Neural cell (in vitro differentiated cells): ENCODE measurements around the gene DCTD. TPM values are rescaled to one million over a fixed set of nuclear protein-coding genes. Genes with fewer than 3 reads are reported as not detected.

Source experiments
- H2AFZ ChIP-seq: fragments of 200-600, 300-800 bp; sonication (generic), shearing (Covaris generic); 2 replicates; pipeline ENCODE4 v1.6.0; 2014; ENCODE audit warnings: low read depth, mild to moderate bottlenecking, antibody characterized with exemption, low read length, moderate library complexity
- H3F3A ChIP-seq: fragments of 200-600 bp; shearing (Covaris generic); 2 replicates; pipeline ENCODE4 v1.6.1; 2016; ENCODE audit warnings: mild to moderate bottlenecking, moderate library complexity, mixed read lengths, antibody characterized with exemption, low read length; ENCODE audit not compliant: insufficient read depth, poor library complexity, severe bottlenecking
- H3K27ac ChIP-seq: fragments of 200-600, 300-800 bp; sonication (generic), shearing (Covaris generic); 2 replicates; pipeline ENCODE4 v1.5.1; 2014; ENCODE audit warnings: mild to moderate bottlenecking, low read length, moderate library complexity
- H3K27me3 ChIP-seq: fragments of 300-800, 200-600 bp; sonication (generic), shearing (Covaris generic); 2 replicates; pipeline ENCODE4 v1.6.0; 2014; ENCODE audit warnings: mild to moderate bottlenecking, low read depth, low read length, moderate library complexity; ENCODE audit not compliant: insufficient read depth
- H3K36me3 ChIP-seq: fragments of 300-800, 200-600 bp; sonication (generic), shearing (Covaris generic); 2 replicates; pipeline ENCODE4 v1.5.1; 2014; ENCODE audit warnings: mild to moderate bottlenecking, antibody characterized with exemption, low read length, moderate library complexity; ENCODE audit not compliant: insufficient read depth
- H3K4me2 ChIP-seq: fragments of 300-800, 200-600 bp; sonication (generic), shearing (Covaris generic); 2 replicates; pipeline ENCODE4 v1.6.0; 2014; ENCODE audit warnings: mild to moderate bottlenecking, low read length
- H3K4me3 ChIP-seq: fragments of 300-800, 200-600 bp; sonication (generic), shearing (Covaris generic); 2 replicates; pipeline ENCODE4 v1.5.1; 2014; ENCODE audit warnings: mild to moderate bottlenecking, low read length, moderate library complexity
- H3K79me2 ChIP-seq: fragments of 200-600 bp; shearing (Covaris generic); replicated peaks from 2 replicates; pipeline ENCODE4 v1.6.0; 2014; ENCODE audit warnings: mild to moderate bottlenecking, low read length, moderate library complexity; ENCODE audit not compliant: insufficient read depth
- H3K9ac ChIP-seq: fragments of 300-800, 200-600 bp; sonication (generic), shearing (Covaris generic); 2 replicates; pipeline ENCODE4 v1.6.1; 2016; ENCODE audit warnings: mild to moderate bottlenecking, low read length, mixed read lengths
- H3K9me2 ChIP-seq: fragments of 200-600 bp; shearing (Covaris generic); 2 replicates; pipeline ENCODE4 v1.6.1; 2016; ENCODE audit warnings: mild to moderate bottlenecking, low read length, mixed read lengths; ENCODE audit not compliant: insufficient read depth
- H3K9me3 ChIP-seq: fragments of 200-600, 300-800 bp; sonication (generic), shearing (Covaris generic); 2 replicates; pipeline ENCODE4 v1.6.1; 2016; ENCODE audit warnings: mild to moderate bottlenecking, mixed run types, low read length, moderate library complexity, mixed read lengths
- H4K20me1 ChIP-seq: fragments of 200-600 bp; shearing (Covaris generic); 2 replicates; pipeline ENCODE4 v1.6.1; 2016; ENCODE audit warnings: mild to moderate bottlenecking, mixed run types; ENCODE audit not compliant: insufficient read depth
- EP300 ChIP-seq: fragments of 450-650 bp; conservative IDR thresholded peaks from 2 replicates; pipeline ENCODE4 v1.6.1; 2014; ENCODE audit warnings: antibody characterized with exemption, mild to moderate bottlenecking, moderate library complexity; ENCODE audit not compliant: poor library complexity, severe bottlenecking
- EZH2 ChIP-seq: fragments of 200-600, 300-800 bp; shearing (Covaris generic), sonication (generic); IDR thresholded peaks from 2 replicates; pipeline ENCODE4 v1.6.1; 2014; ENCODE audit warnings: antibody characterized with exemption, low read length, borderline replicate concordance, mild to moderate bottlenecking; ENCODE audit not compliant: insufficient read depth, poor library complexity, severe bottlenecking
- MXI1 ChIP-seq: fragments of 450-650 bp; conservative IDR thresholded peaks from 2 replicates; pipeline ENCODE4 v1.6.1; 2014; ENCODE audit warnings: antibody characterized with exemption, mild to moderate bottlenecking; ENCODE audit not compliant: poor library complexity, severe bottlenecking
- POLR2AphosphoS5 ChIP-seq: IDR thresholded peaks from 2 replicates; pipeline ENCODE4 v1.6.1; 2012
- RAD21 ChIP-seq: fragments of 450-650 bp; conservative IDR thresholded peaks from 2 replicates; pipeline ENCODE4 v1.6.1; 2014; ENCODE audit warnings: antibody characterized with exemption, mild to moderate bottlenecking, moderate library complexity
- SMC3 ChIP-seq: fragments of 450-650 bp; conservative IDR thresholded peaks from 2 replicates; pipeline ENCODE4 v1.6.1; 2014; ENCODE audit warnings: antibody characterized with exemption, mild to moderate bottlenecking, moderate library complexity; ENCODE audit not compliant: poor library complexity
- TAF1 ChIP-seq: IDR thresholded peaks from 2 replicates; pipeline ENCODE4 v1.6.1; 2012; ENCODE audit warnings: low read depth
- polyA plus RNA-seq: library from polyadenylated mRNA; depleted of rRNA; stranded (reverse); fragments of >200 nt; gene quantifications from 2 replicates; pipeline ENCODE4 v1.2.3, GENCODE V29; 2014
- TF ChIP-seq, protein P1 (sequence below): IDR thresholded peaks from 2 replicates; pipeline ENCODE4 v1.6.1; 2012; ENCODE audit warnings: borderline replicate concordance
- TF ChIP-seq, protein P2 (sequence below): fragments of 450-650 bp; IDR thresholded peaks from 2 replicates; pipeline ENCODE4 v1.5.1; 2014; ENCODE audit warnings: antibody characterized with exemption, mild to moderate bottlenecking, moderate library complexity; ENCODE audit not compliant: poor library complexity, severe bottlenecking

Gene DCTD
- polyA plus RNA-seq, 1 donor from 2014 or later = 26.4 TPM

DNA sequence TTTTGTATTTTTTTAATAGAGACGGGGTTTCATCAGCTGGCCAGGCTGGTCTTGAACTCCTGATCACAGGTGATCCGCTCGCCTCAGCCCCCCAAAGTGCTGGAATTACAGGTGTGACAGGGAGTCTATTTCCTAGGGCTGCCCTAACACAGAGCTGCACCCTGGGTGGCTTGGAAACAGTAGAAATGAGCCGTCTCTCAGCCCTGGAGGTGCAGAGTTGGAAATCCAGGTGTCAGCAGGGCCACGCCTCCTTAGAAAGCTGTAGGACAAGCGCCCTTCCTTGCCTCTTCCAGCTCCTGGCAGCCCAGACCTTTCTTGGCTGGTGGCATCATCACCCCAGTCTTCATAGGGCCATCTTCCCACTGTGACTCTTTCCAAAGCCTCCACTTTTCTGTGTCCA is 71.6 kb downstream of the DCTD start:
- Histone ChIP-seq H3K9me2 (no peaks in the 10 kb centered on the region), H3K36me3 (no peaks in the 10 kb centered on the region), H3K9ac (no peak overlapping the region), H2AFZ (no peak overlapping the region), H3F3A (no peaks in the 10 kb centered on the region), H4K20me1 (no peaks in the 10 kb centered on the region), H3K4me3 (no peak overlapping the region), H3K27ac (no peak overlapping the region), H3K9me3 (no peaks in the 10 kb centered on the region), H3K4me2 (no peak overlapping the region), H3K79me2 (no peaks in the 10 kb centered on the region), H3K27me3 (no peaks in the 10 kb centered on the region)
- TF ChIP-seq, protein P1, sequence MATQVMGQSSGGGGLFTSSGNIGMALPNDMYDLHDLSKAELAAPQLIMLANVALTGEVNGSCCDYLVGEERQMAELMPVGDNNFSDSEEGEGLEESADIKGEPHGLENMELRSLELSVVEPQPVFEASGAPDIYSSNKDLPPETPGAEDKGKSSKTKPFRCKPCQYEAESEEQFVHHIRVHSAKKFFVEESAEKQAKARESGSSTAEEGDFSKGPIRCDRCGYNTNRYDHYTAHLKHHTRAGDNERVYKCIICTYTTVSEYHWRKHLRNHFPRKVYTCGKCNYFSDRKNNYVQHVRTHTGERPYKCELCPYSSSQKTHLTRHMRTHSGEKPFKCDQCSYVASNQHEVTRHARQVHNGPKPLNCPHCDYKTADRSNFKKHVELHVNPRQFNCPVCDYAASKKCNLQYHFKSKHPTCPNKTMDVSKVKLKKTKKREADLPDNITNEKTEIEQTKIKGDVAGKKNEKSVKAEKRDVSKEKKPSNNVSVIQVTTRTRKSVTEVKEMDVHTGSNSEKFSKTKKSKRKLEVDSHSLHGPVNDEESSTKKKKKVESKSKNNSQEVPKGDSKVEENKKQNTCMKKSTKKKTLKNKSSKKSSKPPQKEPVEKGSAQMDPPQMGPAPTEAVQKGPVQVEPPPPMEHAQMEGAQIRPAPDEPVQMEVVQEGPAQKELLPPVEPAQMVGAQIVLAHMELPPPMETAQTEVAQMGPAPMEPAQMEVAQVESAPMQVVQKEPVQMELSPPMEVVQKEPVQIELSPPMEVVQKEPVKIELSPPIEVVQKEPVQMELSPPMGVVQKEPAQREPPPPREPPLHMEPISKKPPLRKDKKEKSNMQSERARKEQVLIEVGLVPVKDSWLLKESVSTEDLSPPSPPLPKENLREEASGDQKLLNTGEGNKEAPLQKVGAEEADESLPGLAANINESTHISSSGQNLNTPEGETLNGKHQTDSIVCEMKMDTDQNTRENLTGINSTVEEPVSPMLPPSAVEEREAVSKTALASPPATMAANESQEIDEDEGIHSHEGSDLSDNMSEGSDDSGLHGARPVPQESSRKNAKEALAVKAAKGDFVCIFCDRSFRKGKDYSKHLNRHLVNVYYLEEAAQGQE = no peak
- no peak for TF ChIP-seq MXI1

DNA sequence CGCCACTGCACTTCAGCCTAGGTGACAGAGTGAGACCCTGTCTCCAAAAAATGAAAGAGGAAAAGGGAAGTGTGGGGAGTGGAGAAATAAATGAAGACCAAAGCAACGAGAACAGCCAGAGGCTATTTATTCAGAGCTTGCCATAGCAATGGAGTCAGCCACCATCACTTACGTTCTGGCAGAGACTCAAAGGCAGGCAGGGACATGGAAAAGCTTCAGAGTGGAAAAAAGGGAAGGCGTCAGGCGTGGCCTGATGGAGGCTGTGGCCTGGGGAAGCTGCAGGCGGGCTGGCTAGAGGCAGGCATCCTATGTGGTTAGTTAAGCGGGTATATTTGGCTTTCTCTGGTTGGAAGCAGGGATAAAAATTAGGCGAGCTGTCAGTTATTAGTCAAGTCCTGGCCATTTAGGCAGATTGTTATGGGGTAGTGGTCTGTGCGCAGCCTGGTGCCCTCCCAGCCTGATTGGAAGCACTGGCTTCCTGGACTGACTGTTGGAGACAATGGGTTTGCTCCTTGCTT is 73.3 kb downstream of the DCTD start:
- Histone ChIP-seq H3K9ac (no peak overlapping the region), H3K27me3 (no peaks in the 10 kb centered on the region), H3K4me2 (no peak overlapping the region), H3K36me3 (no peaks in the 10 kb centered on the region), H3K27ac (no peak overlapping the region), H3K4me3 (no peak overlapping the region), H3K79me2 (no peaks in the 10 kb centered on the region), H2AFZ (no peak overlapping the region), H3K9me3 (no peaks in the 10 kb centered on the region), H3K9me2 (no peaks in the 10 kb centered on the region), H4K20me1 (no peaks in the 10 kb centered on the region), H3F3A (no peaks in the 10 kb centered on the region)
- TF ChIP-seq TAF1 (no peak), RAD21 (no peak), EZH2 (no peak), MXI1 (no peak), POLR2AphosphoS5 (no peak), EP300 (no peak), SMC3 (no peak)
- TF ChIP-seq, protein P2, sequence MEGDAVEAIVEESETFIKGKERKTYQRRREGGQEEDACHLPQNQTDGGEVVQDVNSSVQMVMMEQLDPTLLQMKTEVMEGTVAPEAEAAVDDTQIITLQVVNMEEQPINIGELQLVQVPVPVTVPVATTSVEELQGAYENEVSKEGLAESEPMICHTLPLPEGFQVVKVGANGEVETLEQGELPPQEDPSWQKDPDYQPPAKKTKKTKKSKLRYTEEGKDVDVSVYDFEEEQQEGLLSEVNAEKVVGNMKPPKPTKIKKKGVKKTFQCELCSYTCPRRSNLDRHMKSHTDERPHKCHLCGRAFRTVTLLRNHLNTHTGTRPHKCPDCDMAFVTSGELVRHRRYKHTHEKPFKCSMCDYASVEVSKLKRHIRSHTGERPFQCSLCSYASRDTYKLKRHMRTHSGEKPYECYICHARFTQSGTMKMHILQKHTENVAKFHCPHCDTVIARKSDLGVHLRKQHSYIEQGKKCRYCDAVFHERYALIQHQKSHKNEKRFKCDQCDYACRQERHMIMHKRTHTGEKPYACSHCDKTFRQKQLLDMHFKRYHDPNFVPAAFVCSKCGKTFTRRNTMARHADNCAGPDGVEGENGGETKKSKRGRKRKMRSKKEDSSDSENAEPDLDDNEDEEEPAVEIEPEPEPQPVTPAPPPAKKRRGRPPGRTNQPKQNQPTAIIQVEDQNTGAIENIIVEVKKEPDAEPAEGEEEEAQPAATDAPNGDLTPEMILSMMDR = no peak
- TF ChIP-seq, protein P1 = no peak
